Measurements from ENCODE around the gene ELFN1.

The ELFN1 gene

GRCh38 chr7:1767524-1767923 lies 97.4 kb downstream of the ELFN1 start:
- Histone ChIP-seq H3K27ac (no peak overlapping the region), H3K4me3 (ENCODE audit: low read depth, low read length) (no peak overlapping the region), H3K4me2 (ENCODE audit: low read length) (no peak overlapping the region), H3K36me3 (ENCODE audit: control insufficient read depth, insufficient read depth, low read length) (no peaks in the 10 kb centered on the region), H3K4me1 (no peaks in the 10 kb centered on the region), H3K79me2 (no peaks in the 10 kb centered on the region), H3K9ac (no peak overlapping the region), H3K9me3 (ENCODE audit: control insufficient read depth, low read length) (no peaks in the 10 kb centered on the region), H2AFZ (no peak overlapping the region), H3K27me3 (ENCODE audit: control insufficient read depth, insufficient read depth, low read length) (no peaks in the 10 kb centered on the region)
- no peak for TF ChIP-seq CTCF (IDR thresholded peaks at IDR 0.05)

DNA sequence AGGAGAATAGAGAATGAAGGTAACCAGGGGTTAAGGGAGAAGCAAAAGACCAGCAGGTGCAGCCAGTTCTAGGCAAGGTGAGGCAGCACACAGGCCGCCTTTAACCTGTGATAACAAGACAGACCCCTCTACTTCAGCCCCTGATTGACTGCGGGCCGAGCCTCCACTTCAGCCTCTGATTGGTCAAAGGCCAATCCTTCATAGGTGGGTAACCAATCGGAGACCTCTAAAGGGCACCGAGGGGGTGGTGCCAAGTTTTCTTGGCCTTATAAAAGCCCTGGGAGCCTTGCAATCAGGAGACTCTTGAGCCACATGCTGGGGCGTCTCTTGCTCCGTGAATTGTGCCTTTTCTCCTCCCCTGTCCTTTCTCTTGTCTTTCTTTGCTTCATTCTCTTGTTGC lies 98.8 kb downstream of the ELFN1 start:
- H3K4me1 ChIP-seq: no peaks in the 10 kb centered on the region
- no peaks in the 10 kb centered on the region for H3K9me3 ChIP-seq (ENCODE audit: control insufficient read depth, low read length)
- H2AFZ ChIP-seq: no peak overlapping the region
- H3K36me3 ChIP-seq (ENCODE audit: control insufficient read depth, insufficient read depth, low read length): no peaks in the 10 kb centered on the region
- no peak overlapping the region for H3K27ac ChIP-seq
- H3K4me2 ChIP-seq (ENCODE audit: low read length): no peak overlapping the region
- TF ChIP-seq CTCF (IDR thresholded peaks at IDR 0.05): no peak
- no peak overlapping the region for H3K9ac ChIP-seq
- no peak overlapping the region for H3K4me3 ChIP-seq (ENCODE audit: low read depth, low read length)
- no peaks in the 10 kb centered on the region for H3K79me2 ChIP-seq
- no peaks in the 10 kb centered on the region for H3K27me3 ChIP-seq (ENCODE audit: control insufficient read depth, insufficient read depth, low read length)

- no peaks in the 10 kb centered on the region for H3K36me3 ChIP-seq (ENCODE audit: control insufficient read depth, insufficient read depth, low read length)
- no peak for TF ChIP-seq CTCF (IDR thresholded peaks at IDR 0.05)
- H3K79me2 ChIP-seq: no peaks in the 10 kb centered on the region
These were observed 99.5 kb downstream of the ELFN1 start for GRCh38 chr7:1769286-1770200.

GRCh38 chr7:1770331-1770730 lies 100.3 kb downstream of the ELFN1 start:
- TF ChIP-seq CTCF (IDR thresholded peaks at IDR 0.05): no peak
- Histone ChIP-seq H3K4me3 (ENCODE audit: low read depth, low read length) (no peak overlapping the region), H3K27me3 (ENCODE audit: control insufficient read depth, insufficient read depth, low read length) (no peaks in the 10 kb centered on the region), H3K4me1 (no peaks in the 10 kb centered on the region), H3K9me3 (ENCODE audit: control insufficient read depth, low read length) (no peaks in the 10 kb centered on the region), H3K9ac (no peak overlapping the region), H3K36me3 (ENCODE audit: control insufficient read depth, insufficient read depth, low read length) (no peaks in the 10 kb centered on the region), H3K4me2 (ENCODE audit: low read length) (no peak overlapping the region), H2AFZ (no peak overlapping the region), H3K79me2 (no peaks in the 10 kb centered on the region), H3K27ac (no peak overlapping the region)

More at GRCh38 chr7:1769286-1770200, 99.5 kb downstream of the ELFN1 start:
- Histone ChIP-seq H3K4me1 (no peaks in the 10 kb centered on the region), H3K4me2 (ENCODE audit: low read length) (no peak overlapping the region), H3K27me3 (ENCODE audit: control insufficient read depth, insufficient read depth, low read length) (no peaks in the 10 kb centered on the region), H2AFZ (no peak overlapping the region), H3K4me3 (ENCODE audit: low read depth, low read length) (no peak overlapping the region), H3K27ac (no peak overlapping the region), H3K9me3 (ENCODE audit: control insufficient read depth, low read length) (no peaks in the 10 kb centered on the region), H3K9ac (no peak overlapping the region)

DNA sequence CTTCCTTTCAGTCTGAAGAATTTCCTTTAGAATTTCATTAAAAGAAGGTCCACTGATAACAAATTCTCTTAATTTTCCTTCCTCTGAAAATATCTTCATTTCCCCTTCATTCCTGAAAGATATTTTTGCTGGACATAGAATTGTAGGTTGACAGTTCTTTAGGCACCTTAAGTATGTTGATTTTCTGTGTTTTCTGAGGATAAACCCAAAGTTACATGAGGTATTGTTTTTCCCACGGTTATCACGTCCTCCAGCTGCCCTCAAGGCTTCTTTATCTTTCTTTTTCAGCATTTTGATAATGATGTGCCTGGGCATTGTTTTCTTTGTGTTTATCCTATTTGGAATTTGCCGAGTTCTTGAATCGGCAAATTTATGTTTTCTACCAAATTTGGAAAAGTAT lies 105.3 kb downstream of the ELFN1 start:
- H3K27me3 ChIP-seq (ENCODE audit: control insufficient read depth, insufficient read depth, low read length): no peaks in the 10 kb centered on the region
- H3K36me3 ChIP-seq (ENCODE audit: control insufficient read depth, insufficient read depth, low read length): no peaks in the 10 kb centered on the region
- no peak overlapping the region for H3K4me2 ChIP-seq (ENCODE audit: low read length)
- H3K27ac ChIP-seq: no peak overlapping the region
- no peaks in the 10 kb centered on the region for H3K4me1 ChIP-seq
- H3K4me3 ChIP-seq (ENCODE audit: low read depth, low read length): no peak overlapping the region
- H3K9ac ChIP-seq: no peak overlapping the region
- H3K79me2 ChIP-seq: no peaks in the 10 kb centered on the region
- H2AFZ ChIP-seq: no peak overlapping the region
- TF ChIP-seq CTCF (IDR thresholded peaks at IDR 0.05): no peak
- H3K9me3 ChIP-seq (ENCODE audit: control insufficient read depth, low read length): no peaks in the 10 kb centered on the region
